Activated T-helper 1 cell treated with anti-CD3 and anti-CD28 coated beads, Interleukin-2, amount 50 U/mL, for 16 hours (primary cell): ENCODE data around the gene RAPGEF1.

Experiments
- DNase-seq, 2 donors: peaks; one replicate each; pipeline ENCODE4 v3.0.0-alpha.2; 2020; ENCODE audit warnings: low read depth in 1 of 2, low spot score in 1 of 2

RAPGEF1 gene

GRCh38 chr9:131590907-131591844 lies 148.7 kb downstream of the RAPGEF1 start:
- peak; percentile 48 to 63 for DNase-seq

GRCh38 chr9:131590449-131590848 lies 149.4 kb downstream of the RAPGEF1 start:
- DNase-seq: no peak

- DNase-seq: no peak
Measured at GRCh38 chr9:131589993-131590392, 149.9 kb downstream of the RAPGEF1 start.

- DNase-seq: no peak
Measured at GRCh38 chr9:131589124-131589711, 150.7 kb downstream of the RAPGEF1 start.

- no peak for DNase-seq
Measured at GRCh38 chr9:131588396-131588795, 151.5 kb downstream of the RAPGEF1 start.

- no peak for DNase-seq
Measured at GRCh38 chr9:131587906-131588305, 152.0 kb downstream of the RAPGEF1 start.

- DNase-seq: no peak
Measured at GRCh38 chr9:131587331-131587730, 152.5 kb downstream of the RAPGEF1 start.

- DNase-seq: peak in 1 of 2 donors; percentile 27
Measured at GRCh38 chr9:131585375-131585774, 154.5 kb downstream of the RAPGEF1 start.

GRCh38 chr9:131584858-131585257 lies 155.0 kb downstream of the RAPGEF1 start:
- no peak for DNase-seq

- no peak for DNase-seq
Measured at GRCh38 chr9:131583836-131584555, 155.9 kb downstream of the RAPGEF1 start.

- no peak for DNase-seq
Measured at GRCh38 chr9:131583337-131583645, 156.6 kb downstream of the RAPGEF1 start.

- no peak for DNase-seq
Measured at GRCh38 chr9:131582466-131583336, 157.2 kb downstream of the RAPGEF1 start.

- no peak for DNase-seq
Measured at GRCh38 chr9:131582056-131582455, 157.8 kb downstream of the RAPGEF1 start.

GRCh38 chr9:131580358-131580757 lies 159.5 kb downstream of the RAPGEF1 start:
- no peak for DNase-seq

GRCh38 chr9:131579789-131580211 lies 160.1 kb downstream of the RAPGEF1 start:
- DNase-seq: no peak

GRCh38 chr9:131578731-131579504 lies 161.0 kb downstream of the RAPGEF1 start:
- DNase-seq: peak in 1 of 2 donors; percentile 28

- DNase-seq: no peak
Measured at GRCh38 chr9:131578021-131578420, 161.9 kb downstream of the RAPGEF1 start.

- DNase-seq: no peak
Measured at GRCh38 chr9:131577005-131578000, 162.6 kb downstream of the RAPGEF1 start.
